Astrocyte (in vitro differentiated cells and primary cell): ENCODE measurements around the gene KCNJ1. TPM values are rescaled to one million over a fixed set of nuclear protein-coding genes. Genes with fewer than 3 reads are reported as not detected.

ENCODE experiments used
- DNase-seq: peaks from one replicate; pipeline ENCODE4 v3.0.0-alpha.2; 2010; ENCODE audit warnings: low read depth
- FAIRE-seq: peaks from 2 replicates; lab custom pipeline; 2011; peaks lifted over from hg19 to GRCh38; lab: Jason Lieb, UNC
- H2AFZ ChIP-seq: 2 replicates; pipeline ENCODE4 v1.6.0; 2012; ENCODE audit warnings: low read depth, low read length, inconsistent platforms
- H3K27ac ChIP-seq: 2 replicates; pipeline ENCODE4 v1.5.1; 2011; ENCODE audit warnings: low read depth, low read length, inconsistent platforms
- H3K27me3 ChIP-seq: 2 replicates; pipeline ENCODE4 v1.6.0; 2011; ENCODE audit warnings: low read length, inconsistent platforms; ENCODE audit not compliant: insufficient read depth
- H3K36me3 ChIP-seq: 2 replicates; pipeline ENCODE4 v1.5.1; 2011; ENCODE audit warnings: low read length, inconsistent platforms; ENCODE audit not compliant: insufficient read depth
- H3K4me1 ChIP-seq: 2 replicates; pipeline ENCODE4 v1.5.1; 2011; ENCODE audit warnings: low read length, inconsistent platforms; ENCODE audit not compliant: insufficient read depth
- H3K4me2 ChIP-seq: 2 replicates; pipeline ENCODE4 v1.6.0; 2012; ENCODE audit warnings: low read length, inconsistent platforms
- H3K4me3 ChIP-seq: 2 replicates; pipeline ENCODE4 v1.5.1; 2011; ENCODE audit warnings: low read depth, mild to moderate bottlenecking, low read length, inconsistent platforms; ENCODE audit not compliant: insufficient read depth
- H3K79me2 ChIP-seq: 2 replicates; pipeline ENCODE4 v1.6.0; 2012; ENCODE audit warnings: mild to moderate bottlenecking, low read length, inconsistent platforms; ENCODE audit not compliant: insufficient read depth
- H3K9ac ChIP-seq: 2 replicates; pipeline ENCODE4 v1.6.0; 2012; ENCODE audit warnings: mild to moderate bottlenecking, low read length, inconsistent platforms
- H3K9me3 ChIP-seq: 2 replicates; pipeline ENCODE4 v1.5.1; 2012; ENCODE audit warnings: low read depth, mild to moderate bottlenecking, low read length, inconsistent platforms; ENCODE audit not compliant: insufficient read depth
- H4K20me1 ChIP-seq: 2 replicates; pipeline ENCODE4 v1.6.0; 2012; ENCODE audit warnings: low read length, inconsistent platforms; ENCODE audit not compliant: insufficient read depth
- H3K27ac Mint-ChIP-seq: one replicate; pipeline ENCODE4 v1.8.0; 2021; ENCODE audit warnings: mild to moderate bottlenecking, mixed read lengths; ENCODE audit not compliant: unreplicated experiment
- H3K27me3 Mint-ChIP-seq: one replicate; pipeline ENCODE4 v1.8.0; 2021; ENCODE audit warnings: low read depth, mixed read lengths; ENCODE audit not compliant: unreplicated experiment
- H3K36me3 Mint-ChIP-seq: one replicate; pipeline ENCODE4 v1.8.0; 2021; ENCODE audit warnings: low read depth, mixed read lengths; ENCODE audit not compliant: unreplicated experiment
- H3K4me1 Mint-ChIP-seq: one replicate; pipeline ENCODE4 v1.8.0; 2021; ENCODE audit warnings: low read depth, mixed read lengths; ENCODE audit not compliant: unreplicated experiment
- H3K4me3 Mint-ChIP-seq: one replicate; pipeline ENCODE4 v1.8.0; 2021; ENCODE audit warnings: mild to moderate bottlenecking, moderate library complexity, mixed read lengths; ENCODE audit not compliant: unreplicated experiment
- H3K9me3 Mint-ChIP-seq: one replicate; pipeline ENCODE4 v1.8.0; 2021; ENCODE audit warnings: mild to moderate bottlenecking, mixed read lengths; ENCODE audit not compliant: unreplicated experiment
- EZH2 ChIP-seq: IDR thresholded peaks from 2 replicates; pipeline ENCODE4 v1.6.1; 2012; ENCODE audit warnings: mild to moderate bottlenecking, low read length, inconsistent platforms; ENCODE audit not compliant: insufficient read depth
- total RNA-seq: library from RNA; stranded (reverse); gene quantifications from 2 replicates; pipeline ENCODE4 v1.2.1, GENCODE V29; 2021
- TF ChIP-seq, protein P1 (sequence below): IDR thresholded peaks from 2 replicates; pipeline ENCODE4 v1.5.1; 2011; ENCODE audit warnings: low read depth, mild to moderate bottlenecking, inconsistent platforms, low read length, moderate library complexity; ENCODE audit not compliant: insufficient read depth

Gene KCNJ1
- total RNA-seq, 1 donor from 2014 or later: not detected

DNA sequence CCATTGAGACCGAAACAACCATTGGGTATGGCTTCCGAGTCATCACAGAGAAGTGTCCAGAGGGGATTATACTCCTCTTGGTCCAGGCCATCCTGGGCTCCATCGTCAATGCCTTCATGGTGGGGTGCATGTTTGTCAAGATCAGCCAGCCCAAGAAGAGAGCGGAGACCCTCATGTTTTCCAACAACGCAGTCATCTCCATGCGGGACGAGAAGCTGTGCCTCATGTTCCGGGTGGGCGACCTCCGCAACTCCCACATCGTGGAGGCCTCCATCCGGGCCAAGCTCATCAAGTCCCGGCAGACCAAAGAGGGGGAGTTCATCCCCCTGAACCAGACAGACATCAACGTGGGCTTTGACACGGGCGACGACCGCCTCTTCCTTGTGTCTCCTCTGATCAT is 44.6 kb upstream of the KCNJ1 start:
- no peaks in the 10 kb centered on the region for H3K9me3 ChIP-seq
- H3K27me3 Mint-ChIP-seq: peaks cover 15% of the 10 kb centered on the region
- H3K4me3 Mint-ChIP-seq: no peak overlapping the region
- H3K79me2 ChIP-seq: no peaks in the 10 kb centered on the region
- no peaks in the 10 kb centered on the region for H4K20me1 ChIP-seq
- peaks cover 4% of the 10 kb centered on the region for H3K36me3 Mint-ChIP-seq
- peaks cover 12% of the 10 kb centered on the region for H3K4me1 ChIP-seq
- DNase-seq: no peak
- no peak overlapping the region for H3K9ac ChIP-seq
- H3K27me3 ChIP-seq: peaks cover 4% of the 10 kb centered on the region
- H3K36me3 ChIP-seq: no peaks in the 10 kb centered on the region
- peaks cover 3% of the 10 kb centered on the region for H3K9me3 Mint-ChIP-seq
- H3K27ac ChIP-seq: no peak overlapping the region
- no peak overlapping the region for H3K4me2 ChIP-seq
- H3K4me3 ChIP-seq: no peak overlapping the region
- no peak for FAIRE-seq
- H3K4me1 Mint-ChIP-seq: peaks cover 28% of the 10 kb centered on the region
- H3K27ac Mint-ChIP-seq: no peak overlapping the region
- TF ChIP-seq EZH2: no peak
- TF ChIP-seq, protein P1, sequence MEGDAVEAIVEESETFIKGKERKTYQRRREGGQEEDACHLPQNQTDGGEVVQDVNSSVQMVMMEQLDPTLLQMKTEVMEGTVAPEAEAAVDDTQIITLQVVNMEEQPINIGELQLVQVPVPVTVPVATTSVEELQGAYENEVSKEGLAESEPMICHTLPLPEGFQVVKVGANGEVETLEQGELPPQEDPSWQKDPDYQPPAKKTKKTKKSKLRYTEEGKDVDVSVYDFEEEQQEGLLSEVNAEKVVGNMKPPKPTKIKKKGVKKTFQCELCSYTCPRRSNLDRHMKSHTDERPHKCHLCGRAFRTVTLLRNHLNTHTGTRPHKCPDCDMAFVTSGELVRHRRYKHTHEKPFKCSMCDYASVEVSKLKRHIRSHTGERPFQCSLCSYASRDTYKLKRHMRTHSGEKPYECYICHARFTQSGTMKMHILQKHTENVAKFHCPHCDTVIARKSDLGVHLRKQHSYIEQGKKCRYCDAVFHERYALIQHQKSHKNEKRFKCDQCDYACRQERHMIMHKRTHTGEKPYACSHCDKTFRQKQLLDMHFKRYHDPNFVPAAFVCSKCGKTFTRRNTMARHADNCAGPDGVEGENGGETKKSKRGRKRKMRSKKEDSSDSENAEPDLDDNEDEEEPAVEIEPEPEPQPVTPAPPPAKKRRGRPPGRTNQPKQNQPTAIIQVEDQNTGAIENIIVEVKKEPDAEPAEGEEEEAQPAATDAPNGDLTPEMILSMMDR: no peak
- no peak overlapping the region for H2AFZ ChIP-seq

DNA sequence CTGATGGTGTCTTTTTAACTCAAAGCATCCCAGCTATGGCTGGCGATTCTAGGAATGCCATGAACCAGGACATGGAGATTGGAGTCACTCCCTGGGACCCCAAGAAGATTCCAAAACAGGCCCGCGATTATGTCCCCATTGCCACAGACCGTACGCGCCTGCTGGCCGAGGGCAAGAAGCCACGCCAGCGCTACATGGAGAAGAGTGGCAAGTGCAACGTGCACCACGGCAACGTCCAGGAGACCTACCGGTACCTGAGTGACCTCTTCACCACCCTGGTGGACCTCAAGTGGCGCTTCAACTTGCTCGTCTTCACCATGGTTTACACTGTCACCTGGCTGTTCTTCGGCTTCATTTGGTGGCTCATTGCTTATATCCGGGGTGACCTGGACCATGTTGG is 44.1 kb upstream of the KCNJ1 start:
- FAIRE-seq: no peak
- peaks cover 3% of the 10 kb centered on the region for H3K9me3 Mint-ChIP-seq
- H3K36me3 ChIP-seq: no peaks in the 10 kb centered on the region

DNA sequence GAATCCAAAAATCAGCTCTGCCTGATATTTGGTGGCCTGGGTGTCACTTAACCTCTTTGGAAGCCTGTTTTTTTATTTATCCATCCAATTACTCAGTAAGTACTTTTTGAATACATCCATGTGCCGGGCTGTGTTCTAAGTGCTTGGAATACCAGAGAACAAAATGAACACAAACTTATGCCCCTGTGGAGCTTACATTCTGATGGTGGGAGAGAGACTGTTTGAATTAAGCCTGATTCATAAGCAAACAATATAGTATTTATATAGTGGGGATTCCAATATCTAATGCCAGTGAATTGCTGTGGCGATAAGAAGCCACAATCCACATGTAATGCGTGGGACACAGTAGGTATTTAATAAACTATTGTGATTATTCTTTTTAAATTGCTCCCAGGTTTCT is 43.5 kb upstream of the KCNJ1 start:
- H3K79me2 ChIP-seq: no peaks in the 10 kb centered on the region
- Mint-ChIP-seq H3K4me3 (no peak overlapping the region), H3K27ac (no peak overlapping the region), H3K4me1 (peaks cover 28% of the 10 kb centered on the region), H3K36me3 (peaks cover 4% of the 10 kb centered on the region), H3K27me3 (peaks cover 15% of the 10 kb centered on the region), H3K9me3 (peaks cover 3% of the 10 kb centered on the region)
- H3K27ac ChIP-seq: no peak overlapping the region
- H4K20me1 ChIP-seq: no peaks in the 10 kb centered on the region
- TF ChIP-seq EZH2: no peak
- TF ChIP-seq, protein P1: no peak
- no peak overlapping the region for H3K9ac ChIP-seq
- no peak for FAIRE-seq
- no peak overlapping the region for H3K4me2 ChIP-seq
- H2AFZ ChIP-seq: no peak overlapping the region
- peaks cover 12% of the 10 kb centered on the region for H3K4me1 ChIP-seq
- H3K4me3 ChIP-seq: no peak overlapping the region
- peak; percentile 31 for DNase-seq
- H3K27me3 ChIP-seq: peaks cover 4% of the 10 kb centered on the region
- no peaks in the 10 kb centered on the region for H3K9me3 ChIP-seq
- no peaks in the 10 kb centered on the region for H3K36me3 ChIP-seq

More for the DNA sequence above, 44.1 kb upstream of the KCNJ1 start:
- H4K20me1 ChIP-seq: no peaks in the 10 kb centered on the region
- no peak overlapping the region for H3K4me3 Mint-ChIP-seq
- peaks cover 4% of the 10 kb centered on the region for H3K36me3 Mint-ChIP-seq
- H3K27ac Mint-ChIP-seq: no peak overlapping the region
- no peak overlapping the region for H3K4me3 ChIP-seq
- H3K4me1 ChIP-seq: peaks cover 12% of the 10 kb centered on the region
- H3K27me3 Mint-ChIP-seq: peaks cover 15% of the 10 kb centered on the region
- DNase-seq: no peak
- TF ChIP-seq EZH2: no peak
- TF ChIP-seq, protein P1: no peak
- H3K79me2 ChIP-seq: no peaks in the 10 kb centered on the region
- H2AFZ ChIP-seq: no peak overlapping the region
- no peak overlapping the region for H3K9ac ChIP-seq
- H3K4me1 Mint-ChIP-seq: peaks cover 28% of the 10 kb centered on the region
- H3K4me2 ChIP-seq: no peak overlapping the region
- no peaks in the 10 kb centered on the region for H3K9me3 ChIP-seq
- peaks cover 4% of the 10 kb centered on the region for H3K27me3 ChIP-seq
- no peak overlapping the region for H3K27ac ChIP-seq
